Mesodermal cell (in vitro differentiated cells): ENCODE measurements around the gene PRDM16.

ENCODE experiments used
- H3K27ac ChIP-seq: 2 replicates; pipeline ENCODE4 v1.7.0; 2013; ENCODE audit warnings: mild to moderate bottlenecking, low read depth, low read length, moderate library complexity; ENCODE audit not compliant: severe bottlenecking
- H3K36me3 ChIP-seq: 2 replicates; pipeline ENCODE4 v1.7.1; 2013; ENCODE audit warnings: mild to moderate bottlenecking, low read length, moderate library complexity; ENCODE audit not compliant: control insufficient read depth, insufficient read depth
- H3K4me1 ChIP-seq: one replicate; pipeline ENCODE4 v1.7.1; 2013; ENCODE audit warnings: mild to moderate bottlenecking, low read length; ENCODE audit not compliant: insufficient read depth, control insufficient read depth, poor library complexity, severe bottlenecking
- H3K4me3 ChIP-seq: 2 replicates; pipeline ENCODE4 v1.7.0; 2013; ENCODE audit warnings: low read length, control low read depth, mild to moderate bottlenecking; ENCODE audit not compliant: insufficient read depth, poor library complexity, severe bottlenecking; ENCODE audit errors: extremely low read depth
- H3K9me3 ChIP-seq: 2 replicates; pipeline ENCODE4 v1.7.1; 2013; ENCODE audit warnings: mild to moderate bottlenecking, low read length, moderate library complexity; ENCODE audit not compliant: control insufficient read depth
- WGBS, 2 experiments: methylation state at CpG; one replicate each; pipeline ENCODE4 v1.1.5; 2013; ENCODE audit warnings: missing lambda C conversion rate in 2 of 2; ENCODE audit not compliant: insufficient coverage in 2 of 2; 5-methylcytosine and 5-hydroxymethylcytosine counted together

The PRDM16 gene

GRCh38 chr1:3481836-3482375 lies 412.9 kb downstream of the PRDM16 start:
- no peaks in the 10 kb centered on the region for H3K36me3 ChIP-seq
- H3K4me3 ChIP-seq = no peak overlapping the region
- 88 to 90% methylated on average over 17 to 19 of the region's 20 CpGs for WGBS, 2 experiments
- H3K9me3 ChIP-seq = no peaks in the 10 kb centered on the region
- H3K27ac ChIP-seq = no peak overlapping the region
- no peaks in the 10 kb centered on the region for H3K4me1 ChIP-seq

DNA sequence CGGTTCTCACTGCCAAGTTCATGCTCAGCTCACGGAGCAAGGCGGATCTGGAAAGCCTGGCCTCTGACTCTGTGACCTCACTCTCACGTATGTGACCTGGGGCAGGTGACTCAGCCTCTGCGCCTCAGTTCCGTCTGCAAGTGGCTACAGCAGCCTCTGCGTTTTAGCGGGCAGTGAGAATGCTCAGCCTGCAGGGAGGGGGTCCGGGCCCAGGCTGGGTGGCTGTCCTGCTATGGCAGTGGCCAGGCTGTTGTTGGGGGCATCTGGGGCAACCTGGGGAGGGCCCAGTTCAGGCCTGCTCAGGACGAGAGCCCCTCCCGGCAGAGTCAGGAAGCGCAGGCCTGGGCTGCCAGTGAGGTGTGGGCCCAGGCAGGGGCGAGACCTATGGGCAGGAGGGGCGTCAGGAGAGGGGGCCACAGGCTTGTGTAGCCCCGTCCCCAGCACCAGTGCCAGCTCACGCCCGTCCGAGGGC lies 413.4 kb downstream of the PRDM16 start:
- Histone ChIP-seq H3K4me3 (no peak overlapping the region), H3K27ac (no peak overlapping the region), H3K4me1 (no peaks in the 10 kb centered on the region), H3K9me3 (no peaks in the 10 kb centered on the region), H3K36me3 (no peaks in the 10 kb centered on the region)
- WGBS, 2 experiments = 83 to 89% methylated on average over 17 to 18 of the region's 18 CpGs

DNA sequence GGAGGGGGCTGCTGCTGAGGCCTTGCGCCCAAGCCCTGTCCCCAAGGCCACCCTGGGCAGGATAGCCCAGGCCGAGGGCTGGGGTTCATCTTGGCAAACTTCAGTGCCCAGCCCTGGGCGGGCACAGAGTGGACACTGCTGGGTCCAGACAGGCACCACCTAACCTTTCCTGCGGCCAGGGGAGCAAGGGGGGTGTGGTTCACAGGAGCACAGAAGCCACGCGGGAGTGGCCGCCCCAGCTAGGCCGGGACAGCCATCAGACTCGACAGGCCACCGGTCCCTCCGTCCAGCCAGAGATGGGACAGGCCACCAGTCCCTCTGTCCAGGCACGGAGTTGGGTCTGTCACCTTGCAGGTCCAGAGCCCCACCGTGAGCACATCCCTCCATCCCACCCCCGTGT lies 414.4 kb downstream of the PRDM16 start:
- Histone ChIP-seq H3K36me3 (no peaks in the 10 kb centered on the region), H3K9me3 (peaks cover 4% of the 10 kb centered on the region), H3K4me1 (no peaks in the 10 kb centered on the region), H3K27ac (no peak overlapping the region), H3K4me3 (no peak overlapping the region)
- WGBS, 2 experiments = 92 to 94% methylated on average over 14 of the region's 14 CpGs

GRCh38 chr1:3483801-3484444 lies 414.9 kb downstream of the PRDM16 start:
- 54 to 56% methylated on average over 20 to 26 of the region's 31 CpGs for WGBS, 2 experiments

DNA sequence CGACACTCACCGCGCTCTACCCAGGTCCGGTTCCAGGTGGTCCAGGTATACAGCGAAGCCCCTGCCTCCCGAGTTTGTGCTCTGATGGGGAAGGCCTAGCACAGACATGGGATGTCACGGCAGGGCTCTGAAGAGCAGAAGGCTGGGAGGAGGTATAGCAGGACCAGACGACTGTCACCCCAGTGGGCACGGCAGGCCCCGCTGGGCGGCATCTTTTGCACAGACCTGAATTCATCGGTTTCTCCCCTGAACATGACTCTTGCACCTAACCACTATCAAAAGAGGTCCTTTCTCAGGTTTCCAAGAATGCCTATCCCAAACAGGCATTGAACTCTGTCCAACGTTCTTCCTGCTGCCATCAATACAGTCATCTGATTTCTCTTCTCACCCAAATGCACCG lies 416.0 kb downstream of the PRDM16 start:
- H3K4me1 ChIP-seq = no peaks in the 10 kb centered on the region
- H3K27ac ChIP-seq = no peak overlapping the region
- H3K4me3 ChIP-seq = no peak overlapping the region
- peaks cover 6% of the 10 kb centered on the region for H3K9me3 ChIP-seq
- 93 to 94% methylated on average over 5 to 13 of the region's 14 CpGs for WGBS, 2 experiments
- no peaks in the 10 kb centered on the region for H3K36me3 ChIP-seq

More at GRCh38 chr1:3483801-3484444, 414.9 kb downstream of the PRDM16 start:
- no peak overlapping the region for H3K4me3 ChIP-seq
- H3K9me3 ChIP-seq = peaks cover 6% of the 10 kb centered on the region
- H3K36me3 ChIP-seq = no peaks in the 10 kb centered on the region
- no peaks in the 10 kb centered on the region for H3K4me1 ChIP-seq
- H3K27ac ChIP-seq = no peak overlapping the region
